ENCODE measurements around the gene SNTA1. TPM values are rescaled to one million over a fixed set of nuclear protein-coding genes. Genes with fewer than 3 reads are reported as not detected.

The SNTA1 gene
- total and polyA plus RNA-seq, 2 of the 13 experiments (the other 11 are each of a cell fraction or from before 2014, with no cell fraction given) = 16.4 to 18.3 TPM

GRCh38 chr20:33489495-33490022 is 46.0 kb upstream of the SNTA1 start (continued):
- TF ChIP-seq ARID3A (IDR thresholded peaks at IDR 0.05; ENCODE audit: low read depth, low read length) = 0 out of 2 replicates have a peak, but pooled peaks have one; percentile 21
- peak; percentile 66; the same call in 1 of the 2 replicates for TF ChIP-seq THRA (CRISPR knock-in tag; IDR thresholded peaks at IDR 0.05; ENCODE audit: borderline replicate concordance)
- peak; percentile 78 for TF ChIP-seq E2F5 (CRISPR knock-in tag; conservative IDR thresholded peaks at IDR 0.05)
- peak; percentile 87; the same call in 1 of the 2 replicates for TF ChIP-seq ZNF782 (CRISPR knock-in tag; IDR thresholded peaks at IDR 0.05; ENCODE audit: borderline replicate concordance)
- 0 out of 2 replicates have a peak, but pooled peaks have one; percentile 58 for TF ChIP-seq ZNF749 (CRISPR knock-in tag; IDR thresholded peaks at IDR 0.05; ENCODE audit: borderline replicate concordance)
- TF ChIP-seq SYNCRIP (IDR thresholded peaks at IDR 0.05; ENCODE audit: insufficient read depth, low read depth, low read length) = no peak
- no peak; the same call in 1 of the 2 replicates for TF ChIP-seq KMT2A (CRISPR knock-in tag; IDR thresholded peaks at IDR 0.05)
- no peak for TF ChIP-seq EED (CRISPR knock-in tag; IDR thresholded peaks at IDR 0.05)
- TF ChIP-seq REL (CRISPR knock-in tag; conservative IDR thresholded peaks at IDR 0.05) = peak; percentile 88; the same call in 1 of the 2 replicates
- no peak for TF ChIP-seq SNRNP70 (IDR thresholded peaks at IDR 0.05; ENCODE audit: low read depth, low read length)
- TF ChIP-seq PHB2 (IDR thresholded peaks at IDR 0.05; ENCODE audit: partially characterized antibody) = no peak
- peak; percentile 81 for TF ChIP-seq ARNT2 (CRISPR knock-in tag; IDR thresholded peaks at IDR 0.05; ENCODE audit: low read depth)
- no peak for TF ChIP-seq NFAT5 (CRISPR knock-in tag; IDR thresholded peaks at IDR 0.05)
- TF ChIP-seq ATF5 (CRISPR knock-in tag; IDR thresholded peaks at IDR 0.05; ENCODE audit: low read depth) = 0 out of 2 replicates have a peak, but pooled peaks have one; percentile 24
- peak; percentile 80 for TF ChIP-seq NFYB (CRISPR knock-in tag; IDR thresholded peaks at IDR 0.05)
- no peak for TF ChIP-seq HNRNPUL1 (IDR thresholded peaks at IDR 0.05; ENCODE audit: low read depth, low read length)
